Measurements from ENCODE around the gene GFRA4. TPM values are rescaled to one million over a fixed set of nuclear protein-coding genes. Genes with fewer than 3 reads are reported as not detected.

The GFRA4 gene
- total RNA-seq, 1 donor from 2014 or later, result not detected

GRCh38 chr20:3710011-3710466, 46.8 kb upstream of the GFRA4 start:
- H3K36me3 ChIP-seq, result no peaks in the 10 kb centered on the region
- H3K9me3 ChIP-seq, result no peaks in the 10 kb centered on the region
- TF ChIP-seq CTCF (IDR thresholded peaks at IDR 0.05) (no peak), POLR2AphosphoS5 (IDR thresholded peaks at IDR 0.05; ENCODE audit: insufficient read depth in 1 of 2, low read depth in 1 of 2) (peak in 1 of 2 donors; percentile 30), POLR2A (IDR thresholded peaks at IDR 0.05) (no peak)
- H3K27me3 ChIP-seq, result no peaks in the 10 kb centered on the region
- no peak overlapping the region for H3K4me3 ChIP-seq
- H3K4me1 ChIP-seq, result peaks cover 14% of the 10 kb centered on the region
- peak overlapping the region; percentile 25 for H3K27ac ChIP-seq
- intact Hi-C loops (cut with DNase I), result loop anchor here (1.0 kb wide), 1 partner anchor 34 kb away; no protein-coding TSS in a partner anchor
- no peak for DNase-seq (ENCODE audit: extremely low spot score in 2 of 2)

- H3K4me3 ChIP-seq, result no peak overlapping the region
- intact Hi-C loops (cut with DNase I), result no loop called here
- peaks cover 14% of the 10 kb centered on the region for H3K4me1 ChIP-seq
- H3K27ac ChIP-seq, result no peak overlapping the region
- TF ChIP-seq POLR2A (IDR thresholded peaks at IDR 0.05) (no peak), POLR2AphosphoS5 (IDR thresholded peaks at IDR 0.05; ENCODE audit: insufficient read depth in 1 of 2, low read depth in 1 of 2) (no peak), CTCF (IDR thresholded peaks at IDR 0.05) (no peak)
- H3K36me3 ChIP-seq, result no peaks in the 10 kb centered on the region
- no peak for DNase-seq (ENCODE audit: extremely low spot score in 2 of 2)
- no peaks in the 10 kb centered on the region for H3K9me3 ChIP-seq
- no peaks in the 10 kb centered on the region for H3K27me3 ChIP-seq
Measured at GRCh38 chr20:3707508-3707899, 44.3 kb upstream of the GFRA4 start.

- H3K4me3 ChIP-seq, result no peak overlapping the region
Measured at GRCh38 chr20:3706774-3707507, 43.7 kb upstream of the GFRA4 start.

GRCh38 chr20:3705970-3706739, 43.0 kb upstream of the GFRA4 start:
- Histone ChIP-seq H3K4me3 (no peak overlapping the region), H3K36me3 (no peaks in the 10 kb centered on the region), H3K4me1 (peaks cover 10% of the 10 kb centered on the region), H3K27me3 (no peaks in the 10 kb centered on the region), H3K27ac (no peak overlapping the region), H3K9me3 (no peaks in the 10 kb centered on the region)
- TF ChIP-seq POLR2AphosphoS5 (IDR thresholded peaks at IDR 0.05; ENCODE audit: insufficient read depth in 1 of 2, low read depth in 1 of 2) (no peak), POLR2A (IDR thresholded peaks at IDR 0.05) (no peak), CTCF (IDR thresholded peaks at IDR 0.05) (no peak)
- DNase-seq (ENCODE audit: extremely low spot score in 2 of 2), result peak in 1 of 2 donors; percentile 77
- intact Hi-C loops (cut with DNase I), result no loop called here

More at GRCh38 chr20:3706774-3707507, 43.7 kb upstream of the GFRA4 start:
- Histone ChIP-seq H3K27me3 (no peaks in the 10 kb centered on the region), H3K36me3 (no peaks in the 10 kb centered on the region), H3K27ac (no peak overlapping the region), H3K4me1 (peaks cover 14% of the 10 kb centered on the region), H3K9me3 (no peaks in the 10 kb centered on the region)
- TF ChIP-seq POLR2AphosphoS5 (IDR thresholded peaks at IDR 0.05; ENCODE audit: insufficient read depth in 1 of 2, low read depth in 1 of 2) (no peak), POLR2A (IDR thresholded peaks at IDR 0.05) (no peak), CTCF (IDR thresholded peaks at IDR 0.05) (no peak)
- DNase-seq (ENCODE audit: extremely low spot score in 2 of 2), result peak in 1 of 2 donors; percentile 81
- intact Hi-C loops (cut with DNase I), result no loop called here

Measured in vagina (tissue), 2 donors.